Stimulated activated CD8-positive, alpha-beta memory T cell treated with anti-CD3 and anti-CD28 coated beads, Interleukin-7, amount 100 ng/mL, for 4 hours (primary cell): Measurements from ENCODE around the gene DTX3L.

Experiments
- DNase-seq, 2 donors: peaks; one replicate each; pipeline ENCODE4 v3.0.0-alpha.2; 2020; ENCODE audit warnings: low read depth in 2 of 2

Gene DTX3L

GRCh38 chr3:122564155-122564912 is at the start of gene DTX3L, which contains the start of gene PARP9:
TSS of gene DTX3L (plus strand) at chr3:122564338. CDS start at chr3:122564427, 89 bp downstream.
TSS of gene PARP9 (minus strand) at chr3:122564300. CDS start at chr3:122559620, 4,680 bp downstream.
- peak; percentile 76 to 80 for DNase-seq

GRCh38 chr3:122515020-122515468 is 49.1 kb upstream of the DTX3L start:
- DNase-seq, result no peak

DNA sequence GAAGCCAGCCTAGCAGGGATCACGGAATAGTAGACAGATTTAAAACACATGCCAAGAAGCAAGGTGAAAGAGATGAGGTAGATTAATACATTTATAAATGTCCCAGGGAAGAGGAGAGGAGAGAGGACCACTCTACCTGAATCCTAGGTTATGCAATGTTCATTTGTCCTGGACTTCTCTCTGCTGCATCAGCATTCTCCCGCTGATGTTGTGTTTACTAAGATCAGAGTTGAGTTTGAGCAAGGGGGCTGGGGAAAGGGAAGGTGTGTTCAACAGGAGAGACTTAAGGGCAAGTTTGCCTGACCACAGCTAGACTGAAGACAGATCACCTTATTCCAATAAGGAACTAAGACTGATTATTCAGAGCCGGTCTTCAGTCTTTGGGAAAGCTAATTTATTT is 48.3 kb upstream of the DTX3L start:
- DNase-seq, result no peak

DNA sequence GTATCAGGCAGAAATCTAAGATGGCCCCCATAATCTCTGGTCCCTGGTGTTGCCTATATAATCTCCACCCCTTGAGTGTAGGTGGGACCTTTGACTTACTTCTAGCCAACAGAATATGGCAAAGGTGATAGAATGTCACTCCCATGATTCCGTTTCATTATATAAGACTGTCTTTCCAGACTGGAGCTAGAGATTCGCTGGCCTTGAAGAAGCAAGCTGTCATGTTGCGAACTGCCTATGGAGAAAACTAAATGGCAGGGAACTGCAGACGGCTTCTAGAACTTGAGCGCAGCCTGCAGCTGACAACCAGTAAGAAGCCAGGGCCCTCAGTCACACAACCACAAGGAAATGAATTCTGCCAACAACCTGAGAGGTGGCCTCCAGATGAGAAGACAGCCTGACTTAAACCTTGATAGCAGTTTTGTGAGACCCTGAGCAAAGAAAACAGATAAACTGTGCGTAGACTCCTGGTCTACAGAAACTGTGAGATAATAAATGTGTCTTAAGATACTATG is 47.2 kb upstream of the DTX3L start:
- DNase-seq, result no peak

DNA sequence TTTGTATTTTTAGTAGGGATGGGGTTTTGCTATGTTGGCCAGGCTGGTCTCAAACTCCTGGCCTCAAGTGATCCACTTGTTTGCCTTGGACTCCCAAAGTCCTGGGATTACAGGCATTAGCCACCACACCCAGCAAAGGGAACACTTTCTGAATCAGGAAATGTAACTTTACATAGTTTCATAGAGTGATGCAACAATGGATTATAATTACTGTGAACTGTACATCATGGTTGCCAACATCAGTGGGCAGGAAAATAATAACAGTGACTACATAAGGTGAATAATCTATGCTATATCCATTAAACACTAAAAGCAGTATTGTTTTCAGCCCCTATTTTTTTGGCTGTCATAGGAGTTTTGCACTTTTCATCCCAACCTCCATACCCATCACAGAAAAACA is 44.4 kb upstream of the DTX3L start:
- DNase-seq, result no peak

- DNase-seq, result no peak
Observed at GRCh38 chr3:122520861-122521260, 43.3 kb upstream of the DTX3L start.

DNA sequence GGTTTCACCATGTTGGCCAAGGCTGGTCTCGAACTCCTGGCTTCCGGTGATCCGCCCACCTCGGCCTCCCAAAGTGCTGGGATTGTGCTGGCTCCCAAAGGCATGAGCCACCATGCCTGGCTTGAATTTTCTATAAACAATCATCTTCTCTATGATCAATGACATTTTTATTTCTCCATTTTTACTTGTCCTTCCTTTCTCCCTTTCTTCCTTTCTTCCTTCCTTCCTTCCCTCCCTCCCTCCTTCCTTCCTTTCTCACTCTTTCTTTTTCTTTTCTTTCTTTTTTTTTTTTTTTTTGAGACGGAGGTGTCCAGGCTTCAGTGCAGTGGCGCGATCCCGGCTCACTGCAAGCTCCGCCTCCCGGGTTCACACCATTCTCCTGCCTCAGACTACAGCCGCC is 40.8 kb upstream of the DTX3L start:
- DNase-seq, result no peak

GRCh38 chr3:122530164-122530563 is 34.0 kb upstream of the DTX3L start:
- DNase-seq, result no peak

DNA sequence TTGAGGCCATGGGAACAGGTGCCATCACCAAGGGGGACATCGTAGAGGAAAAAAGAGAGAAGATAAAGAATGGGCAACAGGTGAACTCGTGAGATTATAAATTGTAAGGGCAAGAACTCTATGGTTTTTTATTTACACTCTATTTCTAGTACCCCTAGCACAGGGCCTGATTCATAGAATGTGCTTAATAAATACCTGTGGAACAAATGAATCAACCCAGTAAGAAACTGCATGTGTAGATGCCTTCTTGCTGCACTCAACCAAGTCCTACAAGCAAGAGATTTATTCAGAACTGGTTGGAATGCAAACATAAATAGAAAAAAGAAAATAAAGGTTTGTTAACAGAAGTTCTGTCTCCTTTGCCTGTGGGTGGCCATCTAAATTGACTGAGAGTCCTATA is 30.7 kb upstream of the DTX3L start:
- no peak for DNase-seq

DNA sequence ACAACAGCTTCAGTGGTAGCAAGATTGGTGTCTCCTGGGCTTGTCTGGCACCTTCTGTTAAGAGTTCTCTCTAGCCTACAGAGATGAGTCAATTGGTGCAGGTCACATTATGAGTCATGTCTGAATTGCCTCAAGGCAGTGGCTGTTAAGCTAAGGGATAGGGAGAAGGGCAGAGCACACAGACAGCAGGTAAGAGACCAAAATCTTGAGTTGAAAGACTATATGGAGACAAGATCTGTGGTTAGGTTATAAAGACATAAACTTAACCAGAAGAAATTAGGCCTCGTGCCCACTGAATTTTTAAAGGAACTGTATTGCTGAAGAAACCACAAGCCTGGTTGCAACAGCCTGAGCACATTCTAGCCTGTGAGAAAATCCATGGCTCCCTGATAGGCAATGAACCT is 30.2 kb upstream of the DTX3L start:
- DNase-seq, result peak in 1 of 2 donors; percentile 7

- DNase-seq, result no peak
Observed at GRCh38 chr3:122535964-122536631, 28.0 kb upstream of the DTX3L start.

DNA sequence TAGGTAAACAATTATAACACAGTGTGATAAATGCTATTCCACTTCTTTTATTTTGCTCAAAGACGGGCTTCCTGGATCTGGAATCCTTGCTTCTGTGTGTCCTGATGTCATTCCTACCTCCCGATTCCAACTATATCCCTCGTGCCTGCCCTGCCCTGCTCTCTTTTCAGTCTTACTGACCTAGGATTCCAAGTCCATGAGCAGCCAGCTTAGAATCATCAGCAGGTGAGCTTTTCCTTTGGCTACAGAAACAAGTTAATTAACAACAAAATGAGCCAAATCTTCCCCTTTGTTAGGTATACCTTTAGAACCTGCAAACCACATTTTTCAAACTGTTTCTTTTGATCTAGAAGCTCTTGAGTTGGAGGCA is 27.5 kb upstream of the DTX3L start:
- no peak for DNase-seq

- no peak for DNase-seq
Observed at GRCh38 chr3:122538956-122539490, 25.1 kb upstream of the DTX3L start.

GRCh38 chr3:122546151-122546550 is 18.0 kb upstream of the DTX3L start:
- no peak for DNase-seq

GRCh38 chr3:122548076-122548475 is 16.1 kb upstream of the DTX3L start:
- DNase-seq, result no peak

DNA sequence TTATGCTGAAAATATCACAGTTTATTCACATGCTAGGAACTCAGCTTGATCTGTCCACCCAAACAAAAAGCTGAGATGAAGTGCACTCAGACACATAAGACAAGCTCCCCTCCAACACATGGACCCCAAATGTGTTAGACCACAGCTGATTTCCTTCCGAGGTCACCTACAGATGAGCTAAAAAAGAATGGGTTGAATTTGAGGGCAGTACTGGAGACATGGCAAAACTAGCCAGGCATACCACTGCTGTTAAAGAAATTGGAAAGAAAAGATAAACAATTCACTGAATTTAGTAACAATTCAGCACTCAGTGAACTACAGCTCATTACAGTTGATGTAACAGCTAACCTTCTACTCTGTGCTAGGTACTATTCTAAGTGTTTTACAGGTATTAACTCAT is 15.5 kb upstream of the DTX3L start:
- DNase-seq, result no peak

DNA sequence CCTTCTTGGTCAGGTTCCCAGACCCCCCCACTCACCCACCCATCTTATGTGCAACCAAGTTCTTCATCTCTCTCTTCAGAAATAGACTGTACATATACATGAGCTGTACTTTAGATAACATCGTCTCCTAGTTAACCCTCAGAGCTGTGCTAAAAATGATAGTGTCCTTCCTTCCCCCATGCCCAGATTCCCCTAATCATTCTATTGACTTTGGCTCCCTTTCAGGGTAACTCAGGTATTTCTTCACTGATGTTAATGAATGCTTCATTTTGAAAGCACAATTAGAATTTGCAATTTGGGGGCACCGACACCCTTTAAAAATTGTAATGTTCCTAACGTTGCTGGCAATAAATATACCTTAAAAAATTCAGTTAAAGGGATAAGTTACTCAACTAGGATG is 11.0 kb upstream of the DTX3L start:
- no peak for DNase-seq

GRCh38 chr3:122555275-122556071 is 8.7 kb upstream of the DTX3L start:
- no peak for DNase-seq

- DNase-seq, result no peak
Observed at GRCh38 chr3:122557356-122557755, 6.8 kb upstream of the DTX3L start.

GRCh38 chr3:122558605-122559004 is 5.5 kb upstream of the DTX3L start:
- no peak for DNase-seq

GRCh38 chr3:122559906-122560305 is 4.2 kb upstream of the DTX3L start:
- no peak for DNase-seq

DNA sequence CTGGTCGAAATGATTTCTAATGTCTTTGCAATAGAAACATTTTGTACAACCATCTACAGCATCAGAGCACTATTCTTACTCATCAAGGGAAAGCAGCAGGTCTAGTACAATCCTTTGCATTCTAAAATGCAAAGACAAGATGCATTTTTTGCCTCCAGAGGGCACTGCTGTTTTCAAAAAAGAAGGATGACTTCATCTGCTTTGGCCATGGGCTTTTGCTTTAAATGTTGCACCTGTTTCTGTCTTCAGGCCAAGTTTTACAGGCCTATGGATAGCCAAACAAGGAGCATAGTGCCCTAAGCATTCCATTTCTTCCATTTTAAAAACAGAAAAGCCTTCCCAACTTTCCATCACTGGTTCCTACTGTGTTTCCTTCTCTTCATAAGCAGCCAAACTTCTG is 3.5 kb upstream of the DTX3L start:
- DNase-seq, result peak; percentile 7 to 44
